Measurements from ENCODE around the gene PAX1. TPM values are rescaled to one million over a fixed set of nuclear protein-coding genes. Genes with fewer than 3 reads are reported as not detected.

Gene PAX1
- polyA plus RNA-seq, 5 donors, result 0.22 TPM; not detected in 4

- DNase-seq, result no peak
Measured at GRCh38 chr20:21725892-21726291, 20.4 kb downstream of the PAX1 start.

- DNase-seq, result no peak
Measured at GRCh38 chr20:21729316-21729715, 23.9 kb downstream of the PAX1 start.

GRCh38 chr20:21739161-21739560, 33.7 kb downstream of the PAX1 start:
- no peak for DNase-seq

GRCh38 chr20:21739682-21740081, 34.2 kb downstream of the PAX1 start:
- no peak for DNase-seq

- no peak for DNase-seq
Measured at GRCh38 chr20:21741266-21741665, 35.8 kb downstream of the PAX1 start.

GRCh38 chr20:21762646-21763045, 57.2 kb downstream of the PAX1 start:
- no peak for DNase-seq

- DNase-seq, result no peak
Measured at GRCh38 chr20:21767200-21767738, 61.8 kb downstream of the PAX1 start.

GRCh38 chr20:21767739-21768223, 62.3 kb downstream of the PAX1 start:
- DNase-seq, result peak; percentile 6 to 10

Other genes starting within 250 kb of the PAX1 start
- gene NKX2-2, start 191.6 kb upstream of the PAX1 start, polyA plus RNA-seq (ENCODE audit: insufficient read depth in 1 of 5, insufficient read length in 5 of 5, low replicate concordance in 1 of 5), result under 1 TPM; 0.12 to 0.22 (median 0.17) TPM

Data from right lung (tissue), 5 donors.